Glomerular endothelial cell (primary cell): ENCODE results near the gene LRRC15. TPM values are rescaled to one million over a fixed set of nuclear protein-coding genes. Genes with fewer than 3 reads are reported as not detected.

Experiments used
- DNase-seq: peaks from one replicate; pipeline ENCODE4 v3.0.0-alpha.2; 2011; ENCODE audit warnings: low read depth, low spot score; ENCODE audit errors: extremely low read depth
- total RNA-seq: library from RNA; depleted of rRNA; stranded (reverse); fragments of >200 nt; gene quantifications from 2 replicates; pipeline ENCODE4 v1.2.3, GENCODE V29; 2015

The LRRC15 gene
- total RNA-seq, 1 donor from 2014 or later: not detected

GRCh38 chr3:194305356-194306108, 64.0 kb downstream of the LRRC15 start:
- no peak for DNase-seq

Other genes with a start within 250 kb of the LRRC15 start
- gene HES1, start 233.6 kb downstream of the LRRC15 start, total RNA-seq: 87.7 and 127 TPM in 2 replicates
- not detected in 2 replicates for gene CPN2, start 18.4 kb downstream of the LRRC15 start, total RNA-seq
- gene GP5, start 29.5 kb upstream of the LRRC15 start, total RNA-seq: 0.29 TPM in 1 of 2 replicates, not detected in the other
- gene ATP13A3, start 117.3 kb upstream of the LRRC15 start, total RNA-seq: 75.0 and 98.2 TPM in 2 replicates